NCI-H82 treated with DMSO at 0.1 percent for 48 hours (cell line): ENCODE data around the gene BPIFB1.

Source experiments
- DNase-seq: peaks from one replicate; lab custom pipeline; 2025; ENCODE audit not compliant: unreplicated experiment; lab: John Stamatoyannopoulos, UW

The BPIFB1 gene

GRCh38 chr20:33282991-33283555 lies at the start of gene BPIFB1:
Gene BPIFB1, plus strand, starts transcription at chr20:33283214. Its CDS starts 2,860 bp downstream, at chr20:33286074.
- no peak for DNase-seq

- no peak for DNase-seq
Measured at GRCh38 chr20:33234050-33234449, 49.0 kb upstream of the BPIFB1 start.

- no peak for DNase-seq
Measured at GRCh38 chr20:33235696-33236095, 47.3 kb upstream of the BPIFB1 start, which contains the start of gene BPIFA1. Gene BPIFA1, plus strand, starts transcription at chr20:33235996. Its CDS starts 1,716 bp downstream, at chr20:33237712.

- no peak for DNase-seq
Measured at GRCh38 chr20:33236351-33236750, 46.7 kb upstream of the BPIFB1 start.

GRCh38 chr20:33237989-33238388 lies 45.0 kb upstream of the BPIFB1 start:
- no peak for DNase-seq

GRCh38 chr20:33239418-33239817 lies 43.6 kb upstream of the BPIFB1 start:
- no peak for DNase-seq

- DNase-seq: no peak
Measured at GRCh38 chr20:33239979-33240736, 42.9 kb upstream of the BPIFB1 start.

- DNase-seq: no peak
Measured at GRCh38 chr20:33240923-33241322, 42.1 kb upstream of the BPIFB1 start.

- no peak for DNase-seq
Measured at GRCh38 chr20:33242319-33243100, 40.5 kb upstream of the BPIFB1 start.

- DNase-seq: no peak
Measured at GRCh38 chr20:33246077-33246476, 36.9 kb upstream of the BPIFB1 start.

GRCh38 chr20:33249456-33249855 lies 33.6 kb upstream of the BPIFB1 start:
- peak; percentile 61 for DNase-seq

- DNase-seq: peak; percentile 87
Measured at GRCh38 chr20:33250666-33251065, 32.3 kb upstream of the BPIFB1 start.

- DNase-seq: no peak
Measured at GRCh38 chr20:33251496-33251895, 31.5 kb upstream of the BPIFB1 start.

- no peak for DNase-seq
Measured at GRCh38 chr20:33252460-33252859, 30.6 kb upstream of the BPIFB1 start.

- DNase-seq: no peak
Measured at GRCh38 chr20:33255005-33255404, 28.0 kb upstream of the BPIFB1 start.

GRCh38 chr20:33257237-33257636 lies 25.8 kb upstream of the BPIFB1 start:
- no peak for DNase-seq

GRCh38 chr20:33259371-33259770 lies 23.6 kb upstream of the BPIFB1 start:
- no peak for DNase-seq

- no peak for DNase-seq
Measured at GRCh38 chr20:33261465-33261864, 21.5 kb upstream of the BPIFB1 start.

- DNase-seq: peak; percentile 58
Measured at GRCh38 chr20:33262658-33263065, 20.4 kb upstream of the BPIFB1 start.

GRCh38 chr20:33263784-33264183 lies 19.2 kb upstream of the BPIFB1 start:
- no peak for DNase-seq

- DNase-seq: no peak
Measured at GRCh38 chr20:33267701-33268100, 15.3 kb upstream of the BPIFB1 start.
